Activated T-cell treated with anti-CD3 and anti-CD28 coated beads, Interleukin-2, amount 50 U/mL, for 1 hour (primary cell): ENCODE results near the gene GGA2.
"Not testable (repeated sequence)": the region's sequence is repeated elsewhere in the genome, so short reads cannot be mapped to it uniquely, and the experiment has no call there.

Experiments
- DNase-seq: peaks from one replicate; pipeline ENCODE4 v3.0.0-alpha.2; 2020

GGA2 gene

GRCh38 chr16:23464196-23464595 lies 46.1 kb downstream of the GGA2 start:
- no peak for DNase-seq

- DNase-seq: not testable (repeated sequence)
Observed at GRCh38 chr16:23462994-23463393, 47.3 kb downstream of the GGA2 start.

GRCh38 chr16:23453338-23454052 lies 56.8 kb downstream of the GGA2 start:
- no peak for DNase-seq

GRCh38 chr16:23452572-23453337 lies 57.5 kb downstream of the GGA2 start, which contains the start of gene COG7:
Gene COG7, minus strand, starts transcription at chr16:23453189. Its CDS starts 195 bp downstream, at chr16:23452994.
- DNase-seq: peak; percentile 83

GRCh38 chr16:23452221-23452571 lies 58.1 kb downstream of the GGA2 start:
- no peak for DNase-seq

- DNase-seq: no peak
Observed at GRCh38 chr16:23448392-23448791, 61.9 kb downstream of the GGA2 start.

- DNase-seq: not testable (repeated sequence)
Observed at GRCh38 chr16:23437542-23437941, 72.8 kb downstream of the GGA2 start.

GRCh38 chr16:23436951-23437350 lies 73.3 kb downstream of the GGA2 start:
- DNase-seq: no peak

GRCh38 chr16:23435500-23435899 lies 74.8 kb downstream of the GGA2 start:
- peak; percentile 60 for DNase-seq

- peak; percentile 27 for DNase-seq
Observed at GRCh38 chr16:23434380-23434779, 75.9 kb downstream of the GGA2 start.

- no peak for DNase-seq
Observed at GRCh38 chr16:23433261-23433920, 76.9 kb downstream of the GGA2 start.

- no peak for DNase-seq
Observed at GRCh38 chr16:23432176-23433128, 77.8 kb downstream of the GGA2 start.

- DNase-seq: no peak
Observed at GRCh38 chr16:23428351-23428750, 81.9 kb downstream of the GGA2 start.

- no peak for DNase-seq
Observed at GRCh38 chr16:23424292-23424958, 85.9 kb downstream of the GGA2 start.

GRCh38 chr16:23423496-23424049 lies 86.7 kb downstream of the GGA2 start:
- no peak for DNase-seq

GRCh38 chr16:23420011-23420410 lies 90.3 kb downstream of the GGA2 start:
- no peak for DNase-seq

GRCh38 chr16:23416816-23417215 lies 93.5 kb downstream of the GGA2 start:
- DNase-seq: no peak

- no peak for DNase-seq
Observed at GRCh38 chr16:23414731-23415130, 95.6 kb downstream of the GGA2 start.
